ENCODE results near the gene APEX2. TPM values are rescaled to one million over a fixed set of nuclear protein-coding genes. Genes with fewer than 3 reads are reported as not detected.

Gene APEX2
- total RNA-seq, 2 experiments from 2014 or later: 25.5 to 26.8 TPM

DNA sequence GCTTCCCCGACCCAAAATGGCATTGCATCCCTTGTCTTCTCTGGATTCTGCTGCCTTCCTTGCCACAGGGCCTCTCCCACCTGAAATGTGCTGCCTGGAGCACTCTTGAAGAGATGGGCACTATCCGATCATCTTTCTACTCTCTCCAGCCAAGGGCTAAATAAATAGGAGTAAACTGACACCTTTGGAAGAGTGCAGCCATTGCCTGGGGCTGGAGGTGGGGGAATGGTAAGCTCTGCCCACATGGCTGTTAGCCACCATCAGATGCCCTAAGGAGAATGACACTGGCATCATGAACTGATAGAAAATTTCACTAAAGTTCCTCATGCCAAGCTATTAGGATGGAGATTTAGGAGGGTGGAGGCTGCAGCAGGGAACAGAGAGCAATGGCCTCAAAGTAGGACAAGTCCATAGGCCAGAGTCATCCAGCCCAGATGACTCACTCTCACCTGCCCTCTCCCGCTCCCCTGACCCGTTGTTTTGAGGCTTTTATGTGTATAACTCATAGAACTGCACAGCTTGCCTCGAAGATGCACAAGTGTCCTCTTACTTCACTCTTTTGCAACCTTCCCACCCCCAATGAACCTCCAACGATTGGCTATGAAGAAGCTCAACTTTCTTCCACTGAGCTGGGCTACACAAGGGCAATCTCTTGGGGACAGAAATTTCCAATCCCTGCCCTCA lies 5.4 kb upstream of the APEX2 start:
- H3K4me3 Mint-ChIP-seq: no peak overlapping the region
- ChIA-PET CTCF (no interaction called here), POLR2A (no interaction called here)

DNA sequence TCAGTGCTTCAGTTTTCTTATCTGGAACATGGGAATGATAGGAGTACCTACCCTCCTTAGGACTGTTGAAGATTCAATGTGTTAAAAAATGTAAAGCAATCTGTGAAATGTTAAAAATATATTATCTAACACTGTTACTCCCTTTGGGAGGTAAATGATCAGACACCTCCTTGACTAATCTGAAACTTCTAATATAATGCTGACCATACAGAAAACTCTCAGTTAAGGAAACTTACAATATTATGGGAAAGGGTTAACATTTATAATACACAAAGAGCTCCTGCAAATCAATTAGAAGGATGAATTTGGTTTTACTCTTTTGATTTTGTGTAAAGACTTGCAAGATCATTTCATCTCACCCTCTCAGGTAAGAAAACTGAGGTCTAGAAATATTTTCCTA lies 4.5 kb upstream of the APEX2 start:
- no peaks in the 10 kb centered on the region for H3K27me3 Mint-ChIP-seq
- no peak overlapping the region for H3K4me3 Mint-ChIP-seq
- no peaks in the 10 kb centered on the region for H3K9me3 Mint-ChIP-seq
- H3K36me3 Mint-ChIP-seq (ENCODE audit: low read depth): peaks cover 6% of the 10 kb centered on the region
- no peak overlapping the region for H3K27ac Mint-ChIP-seq
- ChIA-PET POLR2A (no interaction called here), CTCF (no interaction called here)
- no peak for DNase-seq
- H3K4me1 Mint-ChIP-seq: peaks cover 4% of the 10 kb centered on the region

More for the DNA sequence above, 5.4 kb upstream of the APEX2 start:
- Mint-ChIP-seq H3K9me3 (no peaks in the 10 kb centered on the region), H3K36me3 (ENCODE audit: low read depth) (no peaks in the 10 kb centered on the region), H3K4me1 (peaks cover 4% of the 10 kb centered on the region), H3K27ac (no peak overlapping the region), H3K27me3 (no peaks in the 10 kb centered on the region)
- DNase-seq: no peak

DNA sequence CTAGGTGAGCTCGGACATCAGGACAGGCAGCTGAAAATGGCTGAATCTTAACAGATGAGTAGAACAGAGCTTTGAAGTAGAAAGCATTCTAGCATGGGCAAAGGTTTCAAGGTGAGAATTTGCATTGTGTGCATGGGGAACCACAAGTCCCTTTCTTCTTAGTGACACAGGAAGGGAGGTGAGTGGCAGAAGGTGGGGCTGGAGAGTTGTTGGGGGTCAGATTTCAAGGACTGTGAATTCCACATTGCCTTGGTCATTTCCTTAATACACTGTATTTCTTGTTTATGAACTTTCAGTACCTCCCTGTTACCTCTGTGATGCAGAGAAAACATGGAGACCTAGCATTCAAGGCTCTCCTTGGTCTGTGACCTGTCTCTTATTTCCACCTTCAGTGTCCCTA lies 4.1 kb downstream of the APEX2 start:
- Mint-ChIP-seq H3K27ac (no peak overlapping the region), H3K36me3 (ENCODE audit: low read depth) (peaks cover 52% of the 10 kb centered on the region)
- POLR2A ChIA-PET: no interaction called here

DNA sequence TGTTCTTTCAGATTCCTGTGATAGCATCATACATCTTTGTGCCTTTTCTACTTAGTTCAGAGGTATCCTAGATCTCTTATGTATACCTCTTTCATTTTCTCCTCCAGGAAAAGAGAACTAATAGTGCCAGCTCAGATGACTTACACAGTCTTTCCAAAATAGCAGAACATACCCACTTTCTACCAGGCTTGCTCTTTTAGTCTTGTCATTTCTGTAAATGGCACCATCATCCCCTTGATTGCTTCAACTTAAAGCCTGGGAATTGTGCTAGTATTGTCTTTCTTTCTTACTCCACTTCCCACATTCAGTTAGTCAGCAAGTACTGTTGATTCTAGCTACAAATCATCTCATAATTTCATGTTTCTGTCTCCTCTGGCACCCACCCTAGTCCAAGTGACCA lies 5.1 kb downstream of the APEX2 start:
- peaks cover 33% of the 10 kb centered on the region for H3K4me1 Mint-ChIP-seq
- peaks cover 50% of the 10 kb centered on the region for H3K36me3 Mint-ChIP-seq (ENCODE audit: low read depth)
- ChIA-PET POLR2A (no interaction called here), CTCF (no interaction called here)
- no peak overlapping the region for H3K4me3 Mint-ChIP-seq
- DNase-seq: no peak
- H3K27me3 Mint-ChIP-seq: no peaks in the 10 kb centered on the region
- no peaks in the 10 kb centered on the region for H3K9me3 Mint-ChIP-seq
- no peak overlapping the region for H3K27ac Mint-ChIP-seq

More for the DNA sequence above, 4.1 kb downstream of the APEX2 start:
- no peak for DNase-seq
- CTCF ChIA-PET: no interaction called here
- no peak overlapping the region for H3K4me3 Mint-ChIP-seq
- H3K9me3 Mint-ChIP-seq: no peaks in the 10 kb centered on the region
- H3K27me3 Mint-ChIP-seq: no peaks in the 10 kb centered on the region
- H3K4me1 Mint-ChIP-seq: peaks cover 36% of the 10 kb centered on the region

DNA sequence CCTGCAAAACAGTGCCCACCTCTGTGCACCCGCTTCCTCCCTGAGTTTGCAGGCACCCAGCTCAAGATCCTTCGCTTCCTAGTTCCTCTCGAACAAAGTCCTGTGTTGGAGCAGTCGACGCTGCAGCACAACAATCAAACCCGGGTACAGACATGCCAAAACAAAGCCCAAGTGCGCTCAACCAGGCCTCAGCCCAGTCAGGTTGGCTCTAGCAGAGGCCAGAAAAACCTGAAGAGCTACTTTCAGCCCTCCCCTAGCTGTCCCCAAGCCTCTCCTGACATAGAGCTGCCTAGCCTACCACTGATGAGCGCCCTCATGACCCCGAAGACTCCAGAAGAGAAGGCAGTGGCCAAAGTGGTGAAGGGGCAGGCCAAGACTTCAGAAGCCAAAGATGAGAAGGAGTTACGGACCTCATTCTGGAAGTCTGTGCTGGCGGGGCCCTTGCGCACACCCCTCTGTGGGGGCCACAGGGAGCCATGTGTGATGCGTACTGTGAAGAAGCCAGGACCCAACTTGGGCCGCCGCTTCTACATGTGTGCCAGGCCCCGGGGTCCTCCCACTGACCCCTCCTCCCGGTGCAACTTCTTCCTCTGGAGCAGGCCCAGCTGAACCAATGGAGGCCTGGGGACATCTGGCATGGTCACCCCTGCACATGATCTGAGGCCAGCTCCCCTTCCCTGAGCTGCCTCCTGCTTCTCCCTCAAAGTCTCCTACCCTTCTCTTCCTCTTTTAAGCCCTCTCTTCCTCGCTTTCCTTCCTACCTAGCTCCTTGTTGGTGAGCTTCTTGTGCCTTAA lies 6.9 kb downstream of the APEX2 start:
- no peak overlapping the region for H3K27ac Mint-ChIP-seq
- peaks cover 43% of the 10 kb centered on the region for H3K36me3 Mint-ChIP-seq (ENCODE audit: low read depth)
- POLR2A ChIA-PET: no interaction called here
- H3K27me3 Mint-ChIP-seq: no peaks in the 10 kb centered on the region
- CTCF ChIA-PET: no interaction called here
- no peaks in the 10 kb centered on the region for H3K9me3 Mint-ChIP-seq
- no peak for DNase-seq
- H3K4me1 Mint-ChIP-seq: peaks cover 23% of the 10 kb centered on the region
- H3K4me3 Mint-ChIP-seq: no peak overlapping the region

DNA sequence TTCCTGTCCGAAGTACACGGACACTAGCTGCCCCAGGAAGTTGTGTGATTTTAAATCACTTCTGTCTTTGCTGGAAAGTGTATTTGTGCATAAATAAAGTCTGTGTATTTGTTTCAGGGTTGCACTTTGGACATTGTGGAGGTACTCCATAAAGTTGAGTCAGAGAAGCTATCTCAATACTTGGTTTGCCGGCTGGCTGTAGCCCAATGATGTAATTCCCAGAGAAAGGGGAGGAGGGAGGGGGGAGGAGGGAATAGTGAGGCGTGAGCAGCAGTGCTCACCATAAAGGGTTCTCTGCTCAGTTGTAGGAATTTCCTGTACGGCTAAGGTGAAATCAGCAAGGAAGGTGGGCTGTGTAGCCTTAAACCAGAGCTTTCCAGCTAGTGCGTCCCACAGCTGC lies 7.5 kb downstream of the APEX2 start:
- peaks cover 36% of the 10 kb centered on the region for H3K36me3 Mint-ChIP-seq (ENCODE audit: low read depth)
- DNase-seq: no peak
- H3K9me3 Mint-ChIP-seq: no peaks in the 10 kb centered on the region
- POLR2A ChIA-PET: no interaction called here
- peaks cover 16% of the 10 kb centered on the region for H3K4me1 Mint-ChIP-seq
- H3K27me3 Mint-ChIP-seq: no peaks in the 10 kb centered on the region
- no peak overlapping the region for H3K4me3 Mint-ChIP-seq
- no peak overlapping the region for H3K27ac Mint-ChIP-seq
- CTCF ChIA-PET: interaction anchor here (0.8 kb wide), 1 partner anchor 112 kb away, joined by 3 read pairs; no protein-coding TSS in a partner anchor

DNA sequence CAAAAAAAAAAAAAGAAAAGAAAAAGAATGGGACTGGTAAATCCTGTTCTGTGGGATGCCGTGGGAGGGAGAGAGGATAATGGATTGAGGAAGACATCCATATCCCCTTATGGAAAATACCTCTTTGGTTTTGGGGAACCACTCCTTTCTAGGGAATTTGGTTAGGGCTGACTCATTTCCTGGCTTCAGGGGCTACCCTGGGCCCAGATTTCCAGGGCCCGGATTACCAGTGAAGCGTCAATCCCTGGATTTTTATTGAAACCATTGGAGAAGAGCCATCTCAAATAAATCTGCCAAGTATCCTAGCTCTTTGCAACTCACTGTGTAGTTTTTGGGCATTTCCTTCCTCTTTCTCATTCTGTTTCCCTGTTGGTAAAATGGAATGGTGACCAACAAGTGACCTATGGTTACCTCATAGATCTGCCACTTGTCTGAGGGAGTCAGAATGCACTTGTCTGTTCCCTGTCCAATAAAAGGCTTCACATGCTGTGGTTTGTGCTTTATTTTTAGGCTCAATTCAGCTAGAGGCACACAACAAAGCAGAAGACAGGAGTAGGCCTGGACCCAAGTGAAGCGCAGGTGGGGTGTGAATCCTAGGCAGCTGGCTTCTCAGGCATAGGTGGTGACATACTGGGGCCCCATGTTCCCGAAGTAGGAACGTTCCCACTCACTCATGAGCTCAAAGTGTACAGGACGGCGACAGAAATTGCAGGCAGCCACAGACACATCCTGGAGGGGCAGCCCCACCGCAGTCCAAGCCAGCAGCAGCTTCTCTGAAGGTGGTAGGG lies 8.6 kb downstream of the APEX2 start:
- CTCF ChIA-PET: interaction anchor here (0.8 kb wide), 1 partner anchor 111 kb away, joined by 3 read pairs; no protein-coding TSS in a partner anchor
- H3K27ac Mint-ChIP-seq: no peak overlapping the region
- POLR2A ChIA-PET: interaction anchor here (1.2 to 2.2 kb wide), 2 partner anchors 9 to 1225 kb away, joined by 3 to 11 read pairs; partner anchors contain the start of gene APEX2
- peaks cover 8% of the 10 kb centered on the region for H3K4me1 Mint-ChIP-seq
- H3K36me3 Mint-ChIP-seq (ENCODE audit: low read depth): peaks cover 32% of the 10 kb centered on the region
- DNase-seq: no peak
- H3K27me3 Mint-ChIP-seq: no peaks in the 10 kb centered on the region
- H3K9me3 Mint-ChIP-seq: no peaks in the 10 kb centered on the region
- H3K4me3 Mint-ChIP-seq: no peak overlapping the region

DNA sequence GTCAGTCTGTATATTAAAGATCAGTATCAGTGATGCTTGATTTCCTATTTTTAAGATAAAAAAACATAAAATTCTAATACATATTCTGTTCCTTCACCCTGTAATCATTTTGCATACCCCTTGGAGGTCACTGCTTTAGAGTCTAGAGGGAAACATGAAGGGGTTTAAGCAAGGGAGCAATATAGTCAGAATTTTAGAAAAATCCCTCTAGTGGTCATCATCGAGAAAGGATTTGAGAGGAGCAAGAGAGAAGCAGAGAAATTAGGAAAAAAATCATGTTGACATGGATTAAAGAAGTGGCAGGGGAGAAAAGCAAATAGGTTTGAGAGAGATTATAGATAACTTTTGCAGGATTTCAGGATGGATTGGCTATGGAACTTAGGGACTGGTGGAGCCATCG lies 11.1 kb downstream of the APEX2 start:
- peaks cover 11% of the 10 kb centered on the region for H3K36me3 Mint-ChIP-seq (ENCODE audit: low read depth)
- H3K4me3 Mint-ChIP-seq: no peak overlapping the region
- no peak overlapping the region for H3K27ac Mint-ChIP-seq
- peaks cover 6% of the 10 kb centered on the region for H3K4me1 Mint-ChIP-seq
- no peaks in the 10 kb centered on the region for H3K27me3 Mint-ChIP-seq
- ChIA-PET CTCF (no interaction called here), POLR2A (no interaction called here)
- H3K9me3 Mint-ChIP-seq: no peaks in the 10 kb centered on the region
- no peak for DNase-seq

DNA sequence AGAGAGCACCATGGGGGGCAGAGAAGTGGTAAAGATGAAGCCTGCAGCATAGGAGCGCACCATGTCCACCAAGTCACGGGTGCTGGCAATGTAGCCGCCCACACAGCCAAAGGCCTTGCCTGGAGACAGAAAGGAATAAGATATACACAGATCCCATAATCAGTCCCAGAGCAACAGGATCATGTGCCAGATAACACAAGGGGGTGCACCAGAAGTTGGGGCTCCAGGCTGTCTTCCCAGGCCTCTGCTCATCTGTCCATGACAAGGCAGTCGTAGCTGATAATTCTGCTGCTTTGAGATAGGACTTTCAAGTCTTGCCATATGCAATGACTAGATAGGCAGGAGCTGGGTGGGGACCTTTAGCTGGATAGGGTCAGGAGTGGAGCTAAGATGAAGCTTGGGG lies 14.7 kb downstream of the APEX2 start:
- Mint-ChIP-seq H3K4me1 (no peaks in the 10 kb centered on the region), H3K27me3 (no peaks in the 10 kb centered on the region), H3K36me3 (ENCODE audit: low read depth) (no peaks in the 10 kb centered on the region), H3K4me3 (no peak overlapping the region), H3K27ac (no peak overlapping the region), H3K9me3 (no peaks in the 10 kb centered on the region)
- POLR2A ChIA-PET: no interaction called here
- CTCF ChIA-PET: no interaction called here
- no peak for DNase-seq

DNA sequence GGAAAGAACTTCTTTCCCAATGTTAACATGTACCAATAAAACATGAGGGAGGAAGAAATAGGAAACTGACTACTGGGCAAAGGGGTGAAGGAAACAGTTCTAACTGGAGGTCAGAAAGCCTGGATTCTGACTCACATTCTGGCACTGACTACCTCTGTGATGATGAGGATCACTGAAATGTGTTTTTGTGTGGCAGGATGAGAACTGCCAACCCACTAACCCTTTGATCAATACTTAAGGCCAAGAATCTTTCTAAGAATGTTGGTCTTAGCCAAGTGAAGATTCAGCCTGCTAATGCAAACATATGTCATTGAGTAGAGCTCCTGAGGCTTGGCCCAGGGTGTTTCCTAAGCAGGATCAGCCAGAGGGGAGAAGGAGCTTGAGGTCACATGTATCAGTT lies 26.0 kb downstream of the APEX2 start:
- ChIA-PET POLR2A (no interaction called here), CTCF (no interaction called here)
- H3K36me3 Mint-ChIP-seq (ENCODE audit: low read depth): no peaks in the 10 kb centered on the region
- no peak for DNase-seq
- no peak overlapping the region for H3K4me3 Mint-ChIP-seq
- no peaks in the 10 kb centered on the region for H3K9me3 Mint-ChIP-seq
- H3K27me3 Mint-ChIP-seq: no peaks in the 10 kb centered on the region
- H3K4me1 Mint-ChIP-seq: no peaks in the 10 kb centered on the region
- no peak overlapping the region for H3K27ac Mint-ChIP-seq

DNA sequence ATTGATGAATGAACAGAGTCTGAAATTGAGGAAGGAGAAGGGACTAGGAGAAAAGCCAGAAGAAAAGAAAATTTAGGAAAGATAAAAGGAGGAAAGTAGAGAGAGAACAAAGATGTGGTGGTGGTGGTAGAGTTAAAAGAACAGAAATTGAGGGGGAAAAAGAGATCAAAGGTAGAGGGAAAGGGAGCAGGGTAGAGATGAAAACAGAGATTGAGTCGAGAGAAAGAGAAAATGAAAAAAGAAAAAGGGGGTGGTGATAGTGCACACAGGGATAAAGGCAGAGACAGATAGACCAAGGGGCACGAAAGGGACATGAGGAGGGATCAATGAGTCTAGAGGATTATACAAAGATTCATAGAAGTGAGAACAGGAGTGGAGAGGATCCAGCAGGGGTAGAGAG lies 26.7 kb downstream of the APEX2 start:
- H3K27me3 Mint-ChIP-seq: no peaks in the 10 kb centered on the region
- no peaks in the 10 kb centered on the region for H3K4me1 Mint-ChIP-seq
- no peak overlapping the region for H3K27ac Mint-ChIP-seq
- H3K9me3 Mint-ChIP-seq: no peaks in the 10 kb centered on the region
- ChIA-PET POLR2A (no interaction called here), CTCF (no interaction called here)
- no peak overlapping the region for H3K4me3 Mint-ChIP-seq
- no peak for DNase-seq
- no peaks in the 10 kb centered on the region for H3K36me3 Mint-ChIP-seq (ENCODE audit: low read depth)

DNA sequence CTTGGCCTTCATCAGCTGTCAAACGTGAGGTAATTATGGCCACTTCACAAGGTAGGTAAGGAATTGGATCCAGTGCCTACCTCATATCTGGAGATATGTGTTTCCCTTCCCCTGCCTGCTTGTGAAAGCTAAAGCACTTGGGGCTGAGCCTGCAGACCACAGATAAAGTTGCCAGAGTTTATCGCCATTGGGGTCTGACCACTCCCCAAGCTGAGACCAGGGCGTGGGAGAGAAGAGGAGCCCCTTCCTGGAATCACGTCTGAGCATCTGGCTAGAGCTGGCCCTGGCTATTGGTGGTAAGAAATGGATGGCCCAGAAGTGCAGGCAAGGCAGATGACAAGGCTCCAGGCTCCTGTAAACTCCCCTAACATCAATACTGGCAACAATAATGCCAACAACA lies 27.9 kb downstream of the APEX2 start:
- no peak overlapping the region for H3K4me3 Mint-ChIP-seq
- POLR2A ChIA-PET: no interaction called here

DNA sequence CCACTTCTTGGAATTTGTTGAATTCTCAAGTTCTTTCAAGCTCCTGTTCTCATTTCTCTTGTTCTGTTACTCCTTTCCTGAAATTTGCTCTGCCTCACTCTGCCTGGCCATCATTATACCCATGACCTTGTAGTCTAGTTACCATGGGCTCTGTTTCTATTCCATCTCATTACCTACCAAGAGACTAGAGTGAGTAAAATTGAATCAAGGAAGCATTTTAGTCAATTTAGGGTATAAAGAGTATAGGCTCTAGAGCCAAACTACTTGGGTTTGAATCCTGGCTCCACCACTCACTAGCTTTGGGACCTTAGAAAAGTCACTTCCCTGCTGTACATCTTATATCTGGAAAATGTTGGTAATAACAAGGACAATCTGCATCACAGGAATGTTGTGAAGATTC lies 28.4 kb downstream of the APEX2 start:
- ChIA-PET POLR2A (no interaction called here), CTCF (no interaction called here)
- H3K27ac Mint-ChIP-seq: no peak overlapping the region
- H3K9me3 Mint-ChIP-seq: no peaks in the 10 kb centered on the region
- no peaks in the 10 kb centered on the region for H3K27me3 Mint-ChIP-seq
- no peaks in the 10 kb centered on the region for H3K36me3 Mint-ChIP-seq (ENCODE audit: low read depth)
- no peaks in the 10 kb centered on the region for H3K4me1 Mint-ChIP-seq
- no peak for DNase-seq
- H3K4me3 Mint-ChIP-seq: no peak overlapping the region

More for the DNA sequence above, 27.9 kb downstream of the APEX2 start:
- Mint-ChIP-seq H3K4me1 (no peaks in the 10 kb centered on the region), H3K27ac (no peak overlapping the region), H3K27me3 (no peaks in the 10 kb centered on the region), H3K36me3 (ENCODE audit: low read depth) (no peaks in the 10 kb centered on the region), H3K9me3 (no peaks in the 10 kb centered on the region)
- DNase-seq: no peak
- CTCF ChIA-PET: no interaction called here
